GM12801 (cell line): ENCODE measurements around the gene LRRC59.

ENCODE experiments used
- CTCF ChIP-seq: IDR thresholded peaks from one replicate; pipeline ENCODE4 v1.5.1; 2011; ENCODE audit warnings: control low read depth; ENCODE audit not compliant: insufficient read length; ENCODE audit errors: extremely low read depth

LRRC59 gene

GRCh38 chr17:50386510-50386909 is 10.8 kb downstream of the LRRC59 start:
- TF ChIP-seq CTCF: no peak

DNA sequence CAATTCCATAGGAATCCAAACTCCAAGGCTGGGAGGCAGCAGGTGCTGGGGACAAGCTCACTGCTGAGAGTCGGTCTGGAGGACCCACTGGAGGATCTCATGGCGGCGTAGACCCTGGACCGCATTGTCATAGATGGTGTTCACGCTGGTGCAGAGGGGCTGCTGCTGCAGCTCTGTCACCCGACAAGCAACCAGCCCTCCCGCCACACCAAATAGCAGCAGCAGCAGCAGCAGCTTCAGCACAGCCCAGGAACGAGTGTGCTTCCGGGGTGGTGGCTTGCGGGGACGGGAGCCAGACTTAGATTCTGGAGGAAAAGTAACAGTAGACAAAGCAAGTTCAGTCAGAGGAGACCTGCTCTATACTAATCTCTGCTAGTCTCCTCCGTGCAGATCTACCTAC is 14.4 kb downstream of the LRRC59 start:
- TF ChIP-seq CTCF: no peak

DNA sequence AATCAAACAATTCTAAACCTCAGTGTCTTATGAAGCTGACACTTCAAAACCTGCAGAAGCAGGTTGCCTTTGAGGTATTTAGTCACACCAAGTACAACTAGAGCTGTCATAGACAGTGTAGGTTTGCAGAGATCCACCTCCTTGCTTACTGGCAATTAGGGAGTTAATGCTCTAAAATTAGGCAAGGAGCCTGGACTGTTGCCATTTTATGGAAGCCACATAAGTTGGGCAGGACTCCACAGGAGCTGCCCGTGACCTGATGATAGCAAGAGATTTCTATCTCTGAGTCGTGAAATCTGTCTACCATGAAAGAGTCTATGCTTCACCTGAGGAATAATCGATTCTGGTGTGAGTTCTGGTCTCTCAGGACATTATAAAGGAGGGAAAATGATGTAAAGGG is 15.4 kb downstream of the LRRC59 start:
- no peak for TF ChIP-seq CTCF

- TF ChIP-seq CTCF: no peak
These were observed 16.0 kb downstream of the LRRC59 start for GRCh38 chr17:50381260-50381815.

- no peak for TF ChIP-seq CTCF
These were observed 16.7 kb downstream of the LRRC59 start for GRCh38 chr17:50380369-50381259.

DNA sequence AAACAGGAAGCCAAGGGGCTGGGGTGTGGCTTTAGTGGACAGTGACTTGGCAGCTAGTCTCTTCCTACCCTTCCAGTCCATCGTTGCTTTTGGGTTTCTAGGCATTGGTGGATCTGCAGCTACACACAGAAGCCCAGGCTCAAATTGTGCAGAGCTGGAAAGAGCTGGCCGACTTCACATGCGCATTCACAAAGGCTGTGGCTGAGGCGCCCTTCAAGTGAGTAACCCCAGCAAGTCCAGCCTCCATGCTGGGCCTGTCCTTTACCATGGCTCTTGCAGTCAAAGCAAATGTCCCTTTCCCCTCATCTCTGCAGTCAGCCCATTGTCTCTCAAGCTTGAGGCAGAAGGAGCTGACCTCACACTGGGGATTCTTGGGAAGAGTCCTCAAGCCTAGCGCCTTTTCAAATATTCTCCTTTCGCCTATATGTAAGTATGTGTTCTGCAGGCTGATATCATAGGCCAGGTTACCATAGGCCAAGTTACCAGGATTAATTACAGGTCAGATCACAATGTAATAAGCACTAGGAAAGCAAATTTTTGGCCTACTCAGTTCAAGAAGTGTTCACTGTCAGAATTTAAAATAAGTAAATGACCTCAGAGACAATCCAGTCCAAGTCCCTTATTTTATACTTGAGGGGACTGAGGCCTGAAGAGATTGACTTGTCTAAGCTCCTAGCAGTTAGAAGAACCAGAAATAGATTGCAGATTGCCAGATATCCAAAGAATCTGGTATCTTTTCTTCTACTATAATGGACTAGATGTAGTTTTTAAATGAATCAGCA is 17.8 kb downstream of the LRRC59 start:
- TF ChIP-seq CTCF: no peak

- no peak for TF ChIP-seq CTCF
These were observed 21.3 kb downstream of the LRRC59 start for GRCh38 chr17:50375858-50376538.
